Cardiac muscle cell (in vitro differentiated cells and primary cell): ENCODE results near the gene GDF15. TPM values are rescaled to one million over a fixed set of nuclear protein-coding genes. Genes with fewer than 3 reads are reported as not detected.
A peak's percentile ranks its signal among the peaks of the same experiment; 100 is the strongest.

Experiments used
- DNase-seq, 2 donors: peaks; one replicate each; pipeline versions ENCODE4 v3.0.0 to v3.0.0-alpha.2; 2010 to 2017; ENCODE audit warnings: low read depth in 1 of 2, low spot score in 1 of 2
- H3K27ac ChIP-seq: fragments of 200-600 bp; sonication (generic); 2 replicates; pipeline ENCODE4 v1.5.1; 2016
- H3K27me3 ChIP-seq: fragments of 200-600 bp; sonication (generic); 2 replicates; pipeline ENCODE4 v1.6.0; 2016; ENCODE audit warnings: control low read depth
- H3K36me3 ChIP-seq: fragments of 200-600 bp; sonication (generic); 2 replicates; pipeline ENCODE4 v1.5.1; 2016; ENCODE audit warnings: control low read depth
- H3K4me1 ChIP-seq: fragments of 200-600 bp; sonication (generic); 2 replicates; pipeline ENCODE4 v1.8.1; 2017; ENCODE audit warnings: low read depth, mild to moderate bottlenecking, mixed run types
- H3K4me3 ChIP-seq: fragments of 200-600 bp; sonication (generic); 2 replicates; pipeline ENCODE4 v1.5.1; 2016; ENCODE audit warnings: mild to moderate bottlenecking
- H3K9me3 ChIP-seq: fragments of 200-600 bp; sonication (generic); 2 replicates; pipeline ENCODE4 v1.5.1; 2017; ENCODE audit warnings: low read depth, mild to moderate bottlenecking, control low read depth
- CTCF ChIP-seq: IDR thresholded peaks from 2 replicates; pipeline ENCODE4 v1.5.1; 2012; ENCODE audit warnings: low read depth, mild to moderate bottlenecking, low read length
- polyA plus RNA-seq: library from polyadenylated mRNA; unstranded; fragments of >200 nt; fragmentation: Nextera tagmentation; extraction: Ambion mirVana; gene quantifications from 2 replicates; pipeline ENCODE4 v1.2.1, GENCODE V29; 2016
- total RNA-seq: library from RNA; depleted of rRNA; stranded (reverse); fragments of >200 nt; gene quantifications from 2 replicates; pipeline ENCODE4 v1.2.3, GENCODE V29; 2016

GDF15 gene
- total and polyA plus RNA-seq, 2 experiments from 2014 or later, result 2.4 to 10.0 TPM

- H3K4me3 ChIP-seq, result no peak overlapping the region
- peaks cover 20% of the 10 kb centered on the region for H3K27me3 ChIP-seq
Observed at GRCh38 chr19:18388100-18388959, 2.4 kb downstream of the GDF15 start.

DNA sequence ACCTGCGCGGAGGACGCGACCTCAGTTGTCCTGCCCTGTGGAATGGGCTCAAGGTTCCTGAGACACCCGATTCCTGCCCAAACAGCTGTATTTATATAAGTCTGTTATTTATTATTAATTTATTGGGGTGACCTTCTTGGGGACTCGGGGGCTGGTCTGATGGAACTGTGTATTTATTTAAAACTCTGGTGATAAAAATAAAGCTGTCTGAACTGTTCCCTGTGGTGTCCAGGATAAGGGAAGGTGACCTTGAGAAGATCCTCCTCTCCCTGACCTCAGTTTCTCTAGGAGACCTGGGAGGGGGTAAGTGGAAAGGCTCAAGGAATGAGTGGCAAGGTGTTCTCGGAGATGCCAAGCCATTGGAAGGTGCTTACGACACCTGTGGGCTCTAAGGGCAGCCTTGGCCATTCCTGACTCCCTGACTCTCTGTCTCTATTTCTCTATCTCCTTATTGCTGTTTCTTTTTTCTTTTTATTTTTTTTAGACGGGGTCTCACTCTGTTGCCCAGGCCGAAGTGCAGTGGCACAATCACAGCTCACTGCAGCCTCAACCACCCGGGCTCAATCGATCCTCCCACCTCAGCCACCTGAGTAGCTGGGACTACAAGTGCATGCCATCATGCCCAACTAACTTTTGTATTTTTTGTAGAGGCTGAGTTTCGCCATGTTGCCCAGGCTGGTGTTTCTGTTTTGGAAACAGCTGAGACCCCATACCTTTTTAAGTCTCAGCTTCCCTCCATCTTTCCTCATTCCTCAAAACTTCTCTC is 3.2 kb downstream of the GDF15 start:
- Histone ChIP-seq H3K4me3 (no peak overlapping the region), H3K4me1 (no peaks in the 10 kb centered on the region), H3K27me3 (peaks cover 20% of the 10 kb centered on the region), H3K9me3 (no peaks in the 10 kb centered on the region), H3K36me3 (no peaks in the 10 kb centered on the region), H3K27ac (no peak overlapping the region)
- TF ChIP-seq CTCF, result no peak
- DNase-seq, result no peak

More at GRCh38 chr19:18388100-18388959, 2.4 kb downstream of the GDF15 start:
- Histone ChIP-seq H3K27ac (no peak overlapping the region), H3K36me3 (no peaks in the 10 kb centered on the region), H3K9me3 (no peaks in the 10 kb centered on the region), H3K4me1 (no peaks in the 10 kb centered on the region)
- peak; percentile 92 for TF ChIP-seq CTCF
- DNase-seq, result peak; percentile 66 to 82

GRCh38 chr19:18389726-18390064 is 3.7 kb downstream of the GDF15 start:
- Histone ChIP-seq H3K27ac (no peak overlapping the region), H3K9me3 (no peaks in the 10 kb centered on the region), H3K36me3 (no peaks in the 10 kb centered on the region), H3K27me3 (peaks cover 20% of the 10 kb centered on the region), H3K4me1 (no peaks in the 10 kb centered on the region), H3K4me3 (no peak overlapping the region)
- no peak for TF ChIP-seq CTCF
- no peak for DNase-seq

GRCh38 chr19:18390065-18390907 is 4.3 kb downstream of the GDF15 start:
- H3K4me3 ChIP-seq, result no peak overlapping the region
- TF ChIP-seq CTCF, result no peak
- H3K27me3 ChIP-seq, result peaks cover 20% of the 10 kb centered on the region
- H3K9me3 ChIP-seq, result no peaks in the 10 kb centered on the region
- H3K36me3 ChIP-seq, result no peaks in the 10 kb centered on the region
- DNase-seq, result peak in 1 of 2 donors; percentile 43
- no peaks in the 10 kb centered on the region for H3K4me1 ChIP-seq
- no peak overlapping the region for H3K27ac ChIP-seq

- Histone ChIP-seq H3K27ac (no peak overlapping the region), H3K9me3 (no peaks in the 10 kb centered on the region), H3K36me3 (no peaks in the 10 kb centered on the region), H3K4me1 (no peaks in the 10 kb centered on the region), H3K27me3 (peaks cover 15% of the 10 kb centered on the region), H3K4me3 (no peak overlapping the region)
- TF ChIP-seq CTCF, result no peak
- DNase-seq, result no peak
Observed at GRCh38 chr19:18391509-18392075, 5.6 kb downstream of the GDF15 start.
